KOPT-K1 (cell line): ENCODE data around the gene ERVFRD-1.
"Not testable (repeated sequence)": the region's sequence is repeated elsewhere in the genome, so short reads cannot be mapped to it uniquely, and the experiment has no call there.

Source experiments
- H3K27ac ChIP-seq: fragments of 200-600 bp; sonication (generic); 2 replicates; pipeline ENCODE4 v1.5.1; 2016; ENCODE audit warnings: antibody characterized with exemption, mild to moderate bottlenecking, low read depth, low read length; ENCODE audit not compliant: poor library complexity, severe bottlenecking
- H3K36me3 ChIP-seq: fragments of 200-600 bp; sonication (generic); 2 replicates; pipeline ENCODE4 v1.5.1; 2017; ENCODE audit warnings: antibody characterized with exemption, mild to moderate bottlenecking, low read length, moderate library complexity; ENCODE audit not compliant: insufficient read depth
- H3K9me3 ChIP-seq: fragments of 200-600 bp; sonication (generic); 2 replicates; pipeline ENCODE4 v1.5.1; 2017; ENCODE audit warnings: antibody characterized with exemption, low read length, mild to moderate bottlenecking; ENCODE audit not compliant: insufficient read depth, poor library complexity, severe bottlenecking

ERVFRD-1 gene

GRCh38 chr6:11139051-11139960 is 27.8 kb upstream of the ERVFRD-1 start:
- Histone ChIP-seq H3K36me3 (peaks cover 22% of the 10 kb centered on the region), H3K27ac (no peak overlapping the region), H3K9me3 (no peaks in the 10 kb centered on the region)

- Histone ChIP-seq H3K27ac (no peak overlapping the region), H3K9me3 (no peaks in the 10 kb centered on the region), H3K36me3 (peaks cover 23% of the 10 kb centered on the region)
Observed at GRCh38 chr6:11136809-11137208, 25.3 kb upstream of the ERVFRD-1 start.

- H3K36me3 ChIP-seq: peaks cover 23% of the 10 kb centered on the region
- H3K9me3 ChIP-seq: no peaks in the 10 kb centered on the region
- H3K27ac ChIP-seq: no peak overlapping the region
Observed at GRCh38 chr6:11133281-11133680, 21.8 kb upstream of the ERVFRD-1 start.

GRCh38 chr6:11132194-11132888 is 20.8 kb upstream of the ERVFRD-1 start:
- Histone ChIP-seq H3K36me3 (peaks cover 23% of the 10 kb centered on the region), H3K27ac (no peak overlapping the region), H3K9me3 (no peaks in the 10 kb centered on the region)

- no peaks in the 10 kb centered on the region for H3K9me3 ChIP-seq
- H3K27ac ChIP-seq: no peak overlapping the region
- H3K36me3 ChIP-seq: peaks cover 18% of the 10 kb centered on the region
Observed at GRCh38 chr6:11130605-11131004, 19.1 kb upstream of the ERVFRD-1 start.

GRCh38 chr6:11129908-11130565 is 18.5 kb upstream of the ERVFRD-1 start:
- H3K27ac ChIP-seq: no peak overlapping the region
- peaks cover 12% of the 10 kb centered on the region for H3K36me3 ChIP-seq
- no peaks in the 10 kb centered on the region for H3K9me3 ChIP-seq

GRCh38 chr6:11128608-11129007 is 17.1 kb upstream of the ERVFRD-1 start:
- H3K36me3 ChIP-seq: 0 out of 2 replicates have a peak, but pooled peaks cover 4% of the 10 kb centered on the region
- no peaks in the 10 kb centered on the region for H3K9me3 ChIP-seq
- H3K27ac ChIP-seq: no peak overlapping the region

- H3K36me3 ChIP-seq: 0 out of 2 replicates have a peak, but pooled peaks cover 4% of the 10 kb centered on the region
- no peaks in the 10 kb centered on the region for H3K9me3 ChIP-seq
- H3K27ac ChIP-seq: no peak overlapping the region
Observed at GRCh38 chr6:11126876-11127275, 15.4 kb upstream of the ERVFRD-1 start.

GRCh38 chr6:11123978-11124377 is 12.5 kb upstream of the ERVFRD-1 start:
- H3K9me3 ChIP-seq: no peaks in the 10 kb centered on the region
- no peak overlapping the region for H3K27ac ChIP-seq
- H3K36me3 ChIP-seq: 0 out of 2 replicates have a peak, but pooled peaks cover 4% of the 10 kb centered on the region

- Histone ChIP-seq H3K9me3 (no peaks in the 10 kb centered on the region), H3K36me3 (0 out of 2 replicates have a peak, but pooled peaks cover 4% of the 10 kb centered on the region), H3K27ac (no peak overlapping the region)
Observed at GRCh38 chr6:11122380-11122779, 10.9 kb upstream of the ERVFRD-1 start.

GRCh38 chr6:11121851-11122250 is 10.3 kb upstream of the ERVFRD-1 start:
- 0 out of 2 replicates have a peak, but pooled peaks cover 3% of the 10 kb centered on the region for H3K36me3 ChIP-seq
- no peak overlapping the region for H3K27ac ChIP-seq
- H3K9me3 ChIP-seq: no peaks in the 10 kb centered on the region

GRCh38 chr6:11120271-11121005 is 8.9 kb upstream of the ERVFRD-1 start:
- Histone ChIP-seq H3K36me3 (no peaks in the 10 kb centered on the region), H3K27ac (no peak overlapping the region), H3K9me3 (no peaks in the 10 kb centered on the region)

- not testable (repeated sequence) for H3K36me3 ChIP-seq, H3K9me3 ChIP-seq, H3K27ac ChIP-seq
Observed at GRCh38 chr6:11115808-11116536, 4.4 kb upstream of the ERVFRD-1 start.

GRCh38 chr6:11113038-11113437 is 1.5 kb upstream of the ERVFRD-1 start:
- Histone ChIP-seq H3K36me3 (no peaks in the 10 kb centered on the region), H3K9me3 (no peaks in the 10 kb centered on the region), H3K27ac (no peak overlapping the region)
